WTC11 (cell line): Measurements from ENCODE around the gene CDK16. TPM values are rescaled to one million over a fixed set of nuclear protein-coding genes. Genes with fewer than 3 reads are reported as not detected.

Experiments used
- ATAC-seq: fragments of 200-7000 bp; cut with Tn5 transposase; 2 replicates; pipeline ENCODE4 v1.10.0; 2021; ENCODE audit warnings: mild to moderate bottlenecking, moderate library complexity
- CTCF ChIA-PET: fragments of 300-600 bp; sonication (Branson Sonifier 250); formaldehyde crosslinking; loops from one replicate; lab custom pipeline; 2021; ENCODE audit warnings: antibody characterized with exemption; lab: Charles Lee
- POLR2A ChIA-PET: fragments of 350-600 bp; sonication (Branson Sonifier 250); formaldehyde crosslinking; loops from one replicate; lab custom pipeline; 2021; ENCODE audit warnings: antibody characterized with exemption; lab: Charles Lee
- DNase-seq: peaks from one replicate; pipeline ENCODE4 v3.0.0; 2021; ENCODE audit warnings: low spot score
- H3K27ac Mint-ChIP-seq: 2 replicates; pipeline ENCODE4 v1.8.0; 2021; ENCODE audit warnings: mixed read lengths
- H3K27me3 Mint-ChIP-seq: 2 replicates; pipeline ENCODE4 v1.8.0; 2021; ENCODE audit warnings: low read depth, mild to moderate bottlenecking, moderate library complexity, mixed read lengths
- H3K36me3 Mint-ChIP-seq: 2 replicates; pipeline ENCODE4 v1.8.0; 2021; ENCODE audit warnings: mixed read lengths
- H3K4me1 Mint-ChIP-seq: 2 replicates; pipeline ENCODE4 v1.8.0; 2022; ENCODE audit warnings: mixed read lengths
- H3K4me3 Mint-ChIP-seq: 2 replicates; pipeline ENCODE4 v1.8.0; 2021; ENCODE audit warnings: mild to moderate bottlenecking, moderate library complexity, mixed read lengths
- H3K9me3 Mint-ChIP-seq: 2 replicates; pipeline ENCODE4 v1.8.0; 2021; ENCODE audit warnings: mixed read lengths
- AFF4 ChIP-seq: sonication (generic); formaldehyde crosslinking; IDR thresholded peaks from 2 replicates; pipeline ENCODE4 v1.8.1; 2023; ENCODE audit warnings: mild to moderate bottlenecking, missing genetic modification reagents, borderline replicate concordance
- CBFB ChIP-seq: sonication (generic); formaldehyde crosslinking; IDR thresholded peaks from 2 replicates; pipeline ENCODE4 v1.8.1; 2022; ENCODE audit warnings: mild to moderate bottlenecking, low read depth, missing genetic modification reagents
- CREB1 ChIP-seq: sonication (generic); formaldehyde crosslinking; IDR thresholded peaks from 2 replicates; pipeline ENCODE4 v1.8.0; 2023; ENCODE audit warnings: mild to moderate bottlenecking, missing genetic modification reagents
- CREM ChIP-seq: sonication (generic); formaldehyde crosslinking; IDR thresholded peaks from 2 replicates; pipeline ENCODE4 v1.8.1; 2022; ENCODE audit warnings: mild to moderate bottlenecking, missing genetic modification reagents, moderate library complexity
- ESRRA ChIP-seq: sonication (generic); formaldehyde crosslinking; IDR thresholded peaks from 2 replicates; pipeline ENCODE4 v1.8.1; 2022; ENCODE audit warnings: mild to moderate bottlenecking, missing genetic modification reagents, borderline replicate concordance
- FOXP4 ChIP-seq: sonication (generic); formaldehyde crosslinking; IDR thresholded peaks from 2 replicates; pipeline ENCODE4 v1.8.0; 2022; ENCODE audit warnings: mild to moderate bottlenecking, missing genetic modification reagents
- GABPB1 ChIP-seq: sonication (generic); formaldehyde crosslinking; IDR thresholded peaks from 2 replicates; pipeline ENCODE4 v1.8.1; 2023; ENCODE audit warnings: mild to moderate bottlenecking, missing genetic modification reagents
- HMGA2 ChIP-seq: fragments of 250-450 bp; sonication (Bioruptor Pico); IDR thresholded peaks from 2 replicates; pipeline ENCODE4 v1.4.0; 2021; ENCODE audit warnings: mild to moderate bottlenecking, moderate library complexity
- JUN ChIP-seq: sonication (generic); formaldehyde crosslinking; IDR thresholded peaks from 2 replicates; pipeline ENCODE4 v1.8.0; 2023; ENCODE audit warnings: mild to moderate bottlenecking, missing genetic modification reagents
- MYBL2 ChIP-seq: sonication (generic); formaldehyde crosslinking; IDR thresholded peaks from 2 replicates; pipeline ENCODE4 v1.8.1; 2023; ENCODE audit warnings: mild to moderate bottlenecking, moderate library complexity, missing genetic modification reagents
- NR1H2 ChIP-seq: sonication (generic); formaldehyde crosslinking; IDR thresholded peaks from 2 replicates; pipeline ENCODE4 v1.9.0; 2021; ENCODE audit warnings: mild to moderate bottlenecking, moderate library complexity, missing genetic modification reagents
- PREB ChIP-seq: sonication (generic); formaldehyde crosslinking; IDR thresholded peaks from 2 replicates; pipeline ENCODE4 v1.8.1; 2022; ENCODE audit warnings: mild to moderate bottlenecking, missing genetic modification reagents, moderate library complexity, borderline replicate concordance
- RELA ChIP-seq: sonication (generic); formaldehyde crosslinking; IDR thresholded peaks from 2 replicates; pipeline ENCODE4 v1.8.1; 2022; ENCODE audit warnings: missing genetic modification reagents, mild to moderate bottlenecking, borderline replicate concordance
- SOX15 ChIP-seq: fragments of 250-450 bp; sonication (Bioruptor Pico); IDR thresholded peaks from 2 replicates; pipeline ENCODE4 v1.9.0; 2021; ENCODE audit warnings: mild to moderate bottlenecking
- TP53 ChIP-seq: sonication (generic); formaldehyde crosslinking; IDR thresholded peaks from 2 replicates; pipeline ENCODE4 v1.8.1; 2023; ENCODE audit warnings: mild to moderate bottlenecking, missing genetic modification reagents
- ZNF138 ChIP-seq: sonication (generic); formaldehyde crosslinking; conservative IDR thresholded peaks from 2 replicates; pipeline ENCODE4 v1.8.1; 2022; ENCODE audit warnings: mild to moderate bottlenecking, moderate library complexity, missing genetic modification reagents
- ZNF263 ChIP-seq: sonication (generic); formaldehyde crosslinking; IDR thresholded peaks from 2 replicates; pipeline ENCODE4 v1.8.1; 2022; ENCODE audit warnings: low read depth, mild to moderate bottlenecking, moderate library complexity, missing genetic modification reagents
- ZNF317 ChIP-seq: sonication (generic); formaldehyde crosslinking; IDR thresholded peaks from 2 replicates; pipeline ENCODE4 v1.8.1; 2023; ENCODE audit warnings: low read depth, mild to moderate bottlenecking, moderate library complexity, missing genetic modification reagents, borderline replicate concordance
- ZNF423 ChIP-seq: fragments of 250-450 bp; sonication (Bioruptor Pico); IDR thresholded peaks from 2 replicates; pipeline ENCODE4 v2.1.2; 2022; ENCODE audit warnings: mild to moderate bottlenecking, moderate library complexity
- total RNA-seq: library from RNA; stranded (reverse); gene quantifications from 3 replicates; pipeline ENCODE4 v1.2.3, GENCODE V29; 2021
- TF ChIP-seq, protein P1 (sequence below): fragments of 250-450 bp; sonication (Bioruptor Pico); IDR thresholded peaks from 2 replicates; pipeline ENCODE4 v1.8.0; 2021; ENCODE audit warnings: mild to moderate bottlenecking
- TF ChIP-seq, protein P2 (sequence below): sonication (generic); formaldehyde crosslinking; IDR thresholded peaks from 2 replicates; pipeline ENCODE4 v1.8.0; 2023; ENCODE audit warnings: missing genetic modification reagents, mild to moderate bottlenecking, borderline replicate concordance

Gene CDK16
- total RNA-seq, 1 experiment from 2014 or later, result 130 TPM

GRCh38 chrX:47169726-47170515 lies 48.6 kb upstream of the CDK16 start:
- POLR2A ChIA-PET, result no interaction called here
- Mint-ChIP-seq H3K36me3 (peaks cover 8% of the 10 kb centered on the region), H3K4me1 (no peaks in the 10 kb centered on the region), H3K4me3 (no peak overlapping the region)
- CTCF ChIA-PET, result no interaction called here
- ATAC-seq (no peak), DNase-seq (no peak)
- no peak for TF ChIP-seq SOX15 (CRISPR knock-in tag)
- TF ChIP-seq FOXP4 (CRISPR knock-in tag), result no peak
- TF ChIP-seq GABPB1 (CRISPR knock-in tag), result no peak
- no peak for TF ChIP-seq ESRRA (CRISPR knock-in tag)
- TF ChIP-seq, protein P1, sequence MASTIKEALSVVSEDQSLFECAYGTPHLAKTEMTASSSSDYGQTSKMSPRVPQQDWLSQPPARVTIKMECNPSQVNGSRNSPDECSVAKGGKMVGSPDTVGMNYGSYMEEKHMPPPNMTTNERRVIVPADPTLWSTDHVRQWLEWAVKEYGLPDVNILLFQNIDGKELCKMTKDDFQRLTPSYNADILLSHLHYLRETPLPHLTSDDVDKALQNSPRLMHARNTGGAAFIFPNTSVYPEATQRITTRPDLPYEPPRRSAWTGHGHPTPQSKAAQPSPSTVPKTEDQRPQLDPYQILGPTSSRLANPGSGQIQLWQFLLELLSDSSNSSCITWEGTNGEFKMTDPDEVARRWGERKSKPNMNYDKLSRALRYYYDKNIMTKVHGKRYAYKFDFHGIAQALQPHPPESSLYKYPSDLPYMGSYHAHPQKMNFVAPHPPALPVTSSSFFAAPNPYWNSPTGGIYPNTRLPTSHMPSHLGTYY, result no peak
- TF ChIP-seq CREM (CRISPR knock-in tag), result no peak
- TF ChIP-seq, all 79 proteins: peak for 0
- Mint-ChIP-seq H3K9me3 (no peaks in the 10 kb centered on the region), H3K27me3 (no peaks in the 10 kb centered on the region), H3K27ac (no peak overlapping the region)

GRCh38 chrX:47170861-47171692 lies 47.4 kb upstream of the CDK16 start:
- CTCF ChIA-PET, result no interaction called here
- TF ChIP-seq JUN (CRISPR knock-in tag) (no peak), PREB (CRISPR knock-in tag) (no peak), CREB1 (CRISPR knock-in tag) (no peak), ZNF317 (CRISPR knock-in tag) (no peak), CBFB (no peak), RELA (CRISPR knock-in tag) (no peak), TP53 (CRISPR knock-in tag) (no peak), MYBL2 (CRISPR knock-in tag) (no peak), ZNF138 (CRISPR knock-in tag) (no peak), ZNF263 (CRISPR knock-in tag) (no peak), ZNF423 (CRISPR knock-in tag) (no peak), HMGA2 (CRISPR knock-in tag) (no peak), NR1H2 (CRISPR knock-in tag) (no peak), AFF4 (CRISPR knock-in tag) (no peak)
- TF ChIP-seq, protein P2, sequence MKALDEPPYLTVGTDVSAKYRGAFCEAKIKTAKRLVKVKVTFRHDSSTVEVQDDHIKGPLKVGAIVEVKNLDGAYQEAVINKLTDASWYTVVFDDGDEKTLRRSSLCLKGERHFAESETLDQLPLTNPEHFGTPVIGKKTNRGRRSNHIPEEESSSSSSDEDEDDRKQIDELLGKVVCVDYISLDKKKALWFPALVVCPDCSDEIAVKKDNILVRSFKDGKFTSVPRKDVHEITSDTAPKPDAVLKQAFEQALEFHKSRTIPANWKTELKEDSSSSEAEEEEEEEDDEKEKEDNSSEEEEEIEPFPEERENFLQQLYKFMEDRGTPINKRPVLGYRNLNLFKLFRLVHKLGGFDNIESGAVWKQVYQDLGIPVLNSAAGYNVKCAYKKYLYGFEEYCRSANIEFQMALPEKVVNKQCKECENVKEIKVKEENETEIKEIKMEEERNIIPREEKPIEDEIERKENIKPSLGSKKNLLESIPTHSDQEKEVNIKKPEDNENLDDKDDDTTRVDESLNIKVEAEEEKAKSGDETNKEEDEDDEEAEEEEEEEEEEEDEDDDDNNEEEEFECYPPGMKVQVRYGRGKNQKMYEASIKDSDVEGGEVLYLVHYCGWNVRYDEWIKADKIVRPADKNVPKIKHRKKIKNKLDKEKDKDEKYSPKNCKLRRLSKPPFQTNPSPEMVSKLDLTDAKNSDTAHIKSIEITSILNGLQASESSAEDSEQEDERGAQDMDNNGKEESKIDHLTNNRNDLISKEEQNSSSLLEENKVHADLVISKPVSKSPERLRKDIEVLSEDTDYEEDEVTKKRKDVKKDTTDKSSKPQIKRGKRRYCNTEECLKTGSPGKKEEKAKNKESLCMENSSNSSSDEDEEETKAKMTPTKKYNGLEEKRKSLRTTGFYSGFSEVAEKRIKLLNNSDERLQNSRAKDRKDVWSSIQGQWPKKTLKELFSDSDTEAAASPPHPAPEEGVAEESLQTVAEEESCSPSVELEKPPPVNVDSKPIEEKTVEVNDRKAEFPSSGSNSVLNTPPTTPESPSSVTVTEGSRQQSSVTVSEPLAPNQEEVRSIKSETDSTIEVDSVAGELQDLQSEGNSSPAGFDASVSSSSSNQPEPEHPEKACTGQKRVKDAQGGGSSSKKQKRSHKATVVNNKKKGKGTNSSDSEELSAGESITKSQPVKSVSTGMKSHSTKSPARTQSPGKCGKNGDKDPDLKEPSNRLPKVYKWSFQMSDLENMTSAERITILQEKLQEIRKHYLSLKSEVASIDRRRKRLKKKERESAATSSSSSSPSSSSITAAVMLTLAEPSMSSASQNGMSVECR (CRISPR knock-in tag), result no peak

More at GRCh38 chrX:47170861-47171692, 47.4 kb upstream of the CDK16 start:
- Mint-ChIP-seq H3K9me3 (no peaks in the 10 kb centered on the region), H3K27me3 (no peaks in the 10 kb centered on the region), H3K27ac (no peak overlapping the region), H3K36me3 (peaks cover 6% of the 10 kb centered on the region; the same call in 1 of the 2 replicates), H3K4me1 (no peaks in the 10 kb centered on the region), H3K4me3 (no peak overlapping the region)
- ATAC-seq, result no peak
- POLR2A ChIA-PET, result no interaction called here
- DNase-seq, result no peak
